Thoracic aorta (tissue), 2 donors: Measurements from ENCODE around the gene TSPYL4. TPM values are rescaled to one million over a fixed set of nuclear protein-coding genes. Genes with fewer than 3 reads are reported as not detected.

ENCODE experiments used
- ATAC-seq: fragments of 150-250 bp; one replicate; pipeline ENCODE4 v1.8.0; 2017; ENCODE audit warnings: low read depth; ENCODE audit not compliant: insufficient number of reproducible peaks, low FRiP score
- DNase-seq: peaks from one replicate; pipeline ENCODE4 v3.0.0-alpha.2; 2020; ENCODE audit warnings: low spot score
- H3K27ac ChIP-seq, 2 donors: fragments of 200-600 bp; sonication (generic); 1 replicate in 1 of 2; 2 replicates in 1 of 2; pipeline ENCODE4 v1.5.1; 2016; ENCODE audit warnings: mild to moderate bottlenecking in 2 of 2, moderate library complexity in 2 of 2
- H3K27me3 ChIP-seq: fragments of 200-600 bp; sonication (generic); replicated peaks from 2 replicates; pipeline ENCODE4 v1.6.0; 2016; ENCODE audit warnings: mild to moderate bottlenecking; ENCODE audit not compliant: insufficient read depth
- H3K36me3 ChIP-seq: fragments of 200-600 bp; sonication (generic); one replicate; pipeline ENCODE4 v1.5.1; 2016
- H3K4me1 ChIP-seq, 2 donors: fragments of 200-600 bp; sonication (generic); 1 replicate in 1 of 2; 2 replicates in 1 of 2; pipeline versions ENCODE4 v1.5.1 to v1.6.0; 2016; ENCODE audit warnings: low read depth in 2 of 2, mild to moderate bottlenecking in 1 of 2; ENCODE audit not compliant: control insufficient read depth in 1 of 2
- H3K4me3 ChIP-seq: fragments of 200-600 bp; sonication (generic); 2 replicates; pipeline ENCODE4 v1.5.1; 2016; ENCODE audit warnings: mild to moderate bottlenecking
- H3K9me3 ChIP-seq: fragments of 200-600 bp; sonication (generic); 2 replicates; pipeline ENCODE4 v1.5.1; 2016
- total RNA-seq, 2 donors: library from RNA; depleted of rRNA; stranded (reverse); fragments of >200 nt; gene quantifications; one replicate each; pipeline versions ENCODE4 v1.1.0 to v1.2.3, GENCODE V29; 2016
- TF ChIP-seq, protein P1 (sequence below): fragments of 200-600 bp; sonication (generic); IDR thresholded peaks from one replicate; pipeline ENCODE4 v1.5.1; 2019; ENCODE audit warnings: antibody characterized with exemption

TSPYL4 gene
- total RNA-seq, 2 donors from 2014 or later, result 13.1 to 18.0 TPM

DNA sequence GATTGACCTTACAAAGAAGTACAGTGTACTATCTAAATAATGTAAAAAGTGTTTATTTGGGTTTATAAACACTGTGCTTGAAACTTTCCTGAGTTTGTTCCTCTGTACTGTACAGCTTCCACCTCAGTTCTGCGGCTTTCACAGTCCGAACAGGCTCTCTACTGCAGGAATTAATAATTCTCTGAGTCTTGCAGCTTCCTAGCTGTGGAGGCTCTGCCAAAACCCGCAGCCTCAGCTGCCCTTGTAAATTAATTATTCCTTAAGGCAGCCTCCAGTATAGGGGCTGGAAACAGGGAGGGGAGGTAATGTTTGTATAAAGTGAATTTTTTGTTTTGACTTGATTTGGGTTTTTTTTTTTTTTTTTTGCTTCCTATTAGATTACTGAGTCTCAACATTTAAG is 19.2 kb downstream of the TSPYL4 start:
- Histone ChIP-seq H3K9me3 (no peaks in the 10 kb centered on the region), H3K4me1 (no peaks in the 10 kb centered on the region), H3K36me3 (peaks cover 9% of the 10 kb centered on the region), H3K27me3 (no peaks in the 10 kb centered on the region), H3K27ac (no peak overlapping the region), H3K4me3 (no peak overlapping the region)
- no peak for DNase-seq
- ATAC-seq, result no peak
- TF ChIP-seq, protein P1, sequence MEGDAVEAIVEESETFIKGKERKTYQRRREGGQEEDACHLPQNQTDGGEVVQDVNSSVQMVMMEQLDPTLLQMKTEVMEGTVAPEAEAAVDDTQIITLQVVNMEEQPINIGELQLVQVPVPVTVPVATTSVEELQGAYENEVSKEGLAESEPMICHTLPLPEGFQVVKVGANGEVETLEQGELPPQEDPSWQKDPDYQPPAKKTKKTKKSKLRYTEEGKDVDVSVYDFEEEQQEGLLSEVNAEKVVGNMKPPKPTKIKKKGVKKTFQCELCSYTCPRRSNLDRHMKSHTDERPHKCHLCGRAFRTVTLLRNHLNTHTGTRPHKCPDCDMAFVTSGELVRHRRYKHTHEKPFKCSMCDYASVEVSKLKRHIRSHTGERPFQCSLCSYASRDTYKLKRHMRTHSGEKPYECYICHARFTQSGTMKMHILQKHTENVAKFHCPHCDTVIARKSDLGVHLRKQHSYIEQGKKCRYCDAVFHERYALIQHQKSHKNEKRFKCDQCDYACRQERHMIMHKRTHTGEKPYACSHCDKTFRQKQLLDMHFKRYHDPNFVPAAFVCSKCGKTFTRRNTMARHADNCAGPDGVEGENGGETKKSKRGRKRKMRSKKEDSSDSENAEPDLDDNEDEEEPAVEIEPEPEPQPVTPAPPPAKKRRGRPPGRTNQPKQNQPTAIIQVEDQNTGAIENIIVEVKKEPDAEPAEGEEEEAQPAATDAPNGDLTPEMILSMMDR, result no peak

DNA sequence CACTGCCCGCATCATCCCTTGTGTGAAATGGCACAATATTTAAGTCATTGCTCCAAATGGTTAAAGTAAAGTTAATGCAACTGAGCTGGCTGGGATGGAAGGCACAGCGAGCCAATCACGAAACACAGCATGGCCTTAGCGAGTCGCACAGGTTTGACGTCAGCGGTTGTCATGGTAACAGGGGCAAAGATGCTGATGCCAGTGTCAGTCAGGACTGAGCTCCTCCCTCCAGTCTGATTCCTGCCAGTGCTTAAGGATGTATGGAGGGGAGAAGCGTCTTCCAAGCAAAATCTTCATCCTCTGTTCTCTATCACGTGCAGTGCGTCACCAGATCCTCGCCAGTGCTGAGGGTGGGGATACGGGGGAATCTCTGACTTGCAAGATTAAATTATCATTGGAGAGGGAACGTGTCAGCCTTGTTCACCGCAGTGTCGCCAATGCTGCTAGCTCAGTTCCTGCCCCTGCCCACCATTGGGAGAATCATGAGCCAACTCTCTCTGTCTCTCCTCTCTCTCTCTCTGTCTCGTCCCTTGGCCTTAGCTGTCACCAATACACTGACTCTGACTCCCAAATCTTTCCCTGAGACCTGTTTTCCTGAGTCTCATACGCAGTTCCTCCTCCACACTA is 24.5 kb downstream of the TSPYL4 start:
- TF ChIP-seq, protein P1, result no peak
- Histone ChIP-seq H3K27ac (no peak overlapping the region), H3K4me3 (peak overlapping the region; percentile 46), H3K4me1 (peaks cover 0 to 4% of the 10 kb centered on the region in 2 donors), H3K27me3 (no peaks in the 10 kb centered on the region), H3K36me3 (peaks cover 3% of the 10 kb centered on the region), H3K9me3 (no peaks in the 10 kb centered on the region)
- peak; percentile 48 for DNase-seq
- ATAC-seq, result no peak

DNA sequence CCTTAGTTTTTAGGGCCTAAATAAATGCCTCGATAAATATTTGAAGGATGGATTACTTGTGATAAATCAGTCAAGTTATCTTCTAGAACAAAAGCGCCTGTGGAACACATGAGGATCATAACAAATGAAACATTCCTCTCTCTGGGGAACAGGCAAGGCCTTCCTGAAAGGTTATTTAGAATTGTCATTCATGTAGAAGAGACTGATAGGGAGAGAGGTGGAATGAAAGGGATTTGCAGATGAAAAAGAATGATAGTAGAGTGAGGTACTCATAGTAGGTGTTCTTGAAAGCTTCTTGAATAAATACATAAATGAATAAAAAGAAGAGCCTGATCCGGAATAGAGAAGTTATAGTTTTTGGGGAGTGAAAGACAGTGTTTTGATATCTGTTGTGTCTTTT is 30.5 kb downstream of the TSPYL4 start:
- TF ChIP-seq, protein P1, result no peak

DNA sequence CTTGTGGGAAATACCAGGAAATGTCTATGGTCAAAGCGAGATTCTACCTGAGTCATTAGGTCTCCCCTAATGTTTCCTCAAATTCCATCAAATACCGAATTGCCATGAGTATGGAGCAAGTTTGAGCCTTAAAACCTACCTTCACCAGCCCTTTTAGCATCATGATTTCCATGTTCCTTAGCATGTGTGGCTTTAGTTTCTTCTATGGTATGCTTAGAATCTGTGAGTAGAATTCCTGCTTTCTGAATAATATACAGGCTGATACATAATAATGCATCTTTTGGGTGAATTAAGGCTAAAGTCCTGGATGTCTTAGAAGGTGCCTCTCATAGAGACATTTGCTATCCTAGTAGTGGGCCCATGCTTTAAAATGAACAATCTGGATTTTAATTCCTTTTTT is 32.0 kb downstream of the TSPYL4 start:
- H3K4me3 ChIP-seq, result no peak overlapping the region
- no peak overlapping the region for H3K27ac ChIP-seq
- H3K4me1 ChIP-seq, result no peaks in the 10 kb centered on the region
- H3K36me3 ChIP-seq, result peaks cover 12% of the 10 kb centered on the region
- H3K27me3 ChIP-seq, result no peaks in the 10 kb centered on the region
- H3K9me3 ChIP-seq, result no peaks in the 10 kb centered on the region
- DNase-seq, result no peak
- no peak for ATAC-seq
- TF ChIP-seq, protein P1, result no peak

More for the DNA sequence above, 30.5 kb downstream of the TSPYL4 start:
- Histone ChIP-seq H3K36me3 (peaks cover 12% of the 10 kb centered on the region), H3K27me3 (no peaks in the 10 kb centered on the region), H3K4me1 (no peaks in the 10 kb centered on the region), H3K9me3 (no peaks in the 10 kb centered on the region), H3K4me3 (no peak overlapping the region), H3K27ac (no peak overlapping the region)
- no peak for DNase-seq
- ATAC-seq, result no peak

DNA sequence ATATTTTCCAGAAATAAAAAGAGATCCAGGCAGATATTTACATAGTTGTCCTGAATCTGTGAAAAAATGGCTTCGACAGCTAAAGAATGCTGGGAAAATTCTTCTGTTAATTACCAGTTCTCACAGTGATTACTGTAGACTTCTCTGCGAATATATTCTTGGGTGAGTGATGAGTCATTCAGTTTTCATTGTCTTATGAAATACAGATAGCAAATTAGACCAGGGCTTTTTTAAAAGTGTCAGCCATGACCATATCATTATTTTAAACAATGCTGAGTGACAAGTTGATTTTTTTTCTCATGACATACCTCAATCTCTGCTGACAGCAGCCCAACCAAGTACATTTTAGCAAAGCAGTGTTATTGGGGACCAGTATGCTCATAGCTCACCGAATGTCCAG is 32.8 kb downstream of the TSPYL4 start:
- Histone ChIP-seq H3K27me3 (no peaks in the 10 kb centered on the region), H3K27ac (no peak overlapping the region), H3K36me3 (peaks cover 12% of the 10 kb centered on the region), H3K4me1 (no peaks in the 10 kb centered on the region), H3K4me3 (no peak overlapping the region), H3K9me3 (no peaks in the 10 kb centered on the region)
- TF ChIP-seq, protein P1, result no peak
- DNase-seq (no peak), ATAC-seq (no peak)
